Measurements from ENCODE around the gene DPF3.

Gene DPF3

DNA sequence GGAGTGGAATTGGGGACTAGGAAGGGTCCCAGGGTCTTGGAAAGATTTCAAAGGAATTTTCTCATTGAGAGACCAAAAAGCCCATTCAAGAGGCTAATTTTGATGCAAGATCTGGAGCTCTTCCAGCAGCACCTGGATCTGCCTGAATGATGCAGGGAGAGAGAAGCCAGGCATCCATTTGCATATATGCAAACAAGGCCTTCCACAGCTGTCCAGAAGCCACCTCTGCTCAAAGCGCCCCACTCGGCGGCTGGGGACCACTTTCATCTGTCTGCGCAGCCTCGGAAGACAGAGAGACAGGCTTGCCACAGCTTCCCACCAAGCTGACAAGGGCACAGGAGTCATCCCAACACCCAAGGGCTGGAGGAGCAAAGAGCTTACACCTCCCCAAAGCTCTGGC lies 295.6 kb downstream of the DPF3 start:
- TF ChIP-seq, protein P1, sequence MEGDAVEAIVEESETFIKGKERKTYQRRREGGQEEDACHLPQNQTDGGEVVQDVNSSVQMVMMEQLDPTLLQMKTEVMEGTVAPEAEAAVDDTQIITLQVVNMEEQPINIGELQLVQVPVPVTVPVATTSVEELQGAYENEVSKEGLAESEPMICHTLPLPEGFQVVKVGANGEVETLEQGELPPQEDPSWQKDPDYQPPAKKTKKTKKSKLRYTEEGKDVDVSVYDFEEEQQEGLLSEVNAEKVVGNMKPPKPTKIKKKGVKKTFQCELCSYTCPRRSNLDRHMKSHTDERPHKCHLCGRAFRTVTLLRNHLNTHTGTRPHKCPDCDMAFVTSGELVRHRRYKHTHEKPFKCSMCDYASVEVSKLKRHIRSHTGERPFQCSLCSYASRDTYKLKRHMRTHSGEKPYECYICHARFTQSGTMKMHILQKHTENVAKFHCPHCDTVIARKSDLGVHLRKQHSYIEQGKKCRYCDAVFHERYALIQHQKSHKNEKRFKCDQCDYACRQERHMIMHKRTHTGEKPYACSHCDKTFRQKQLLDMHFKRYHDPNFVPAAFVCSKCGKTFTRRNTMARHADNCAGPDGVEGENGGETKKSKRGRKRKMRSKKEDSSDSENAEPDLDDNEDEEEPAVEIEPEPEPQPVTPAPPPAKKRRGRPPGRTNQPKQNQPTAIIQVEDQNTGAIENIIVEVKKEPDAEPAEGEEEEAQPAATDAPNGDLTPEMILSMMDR (IDR thresholded peaks at IDR 0.05), result no peak

DNA sequence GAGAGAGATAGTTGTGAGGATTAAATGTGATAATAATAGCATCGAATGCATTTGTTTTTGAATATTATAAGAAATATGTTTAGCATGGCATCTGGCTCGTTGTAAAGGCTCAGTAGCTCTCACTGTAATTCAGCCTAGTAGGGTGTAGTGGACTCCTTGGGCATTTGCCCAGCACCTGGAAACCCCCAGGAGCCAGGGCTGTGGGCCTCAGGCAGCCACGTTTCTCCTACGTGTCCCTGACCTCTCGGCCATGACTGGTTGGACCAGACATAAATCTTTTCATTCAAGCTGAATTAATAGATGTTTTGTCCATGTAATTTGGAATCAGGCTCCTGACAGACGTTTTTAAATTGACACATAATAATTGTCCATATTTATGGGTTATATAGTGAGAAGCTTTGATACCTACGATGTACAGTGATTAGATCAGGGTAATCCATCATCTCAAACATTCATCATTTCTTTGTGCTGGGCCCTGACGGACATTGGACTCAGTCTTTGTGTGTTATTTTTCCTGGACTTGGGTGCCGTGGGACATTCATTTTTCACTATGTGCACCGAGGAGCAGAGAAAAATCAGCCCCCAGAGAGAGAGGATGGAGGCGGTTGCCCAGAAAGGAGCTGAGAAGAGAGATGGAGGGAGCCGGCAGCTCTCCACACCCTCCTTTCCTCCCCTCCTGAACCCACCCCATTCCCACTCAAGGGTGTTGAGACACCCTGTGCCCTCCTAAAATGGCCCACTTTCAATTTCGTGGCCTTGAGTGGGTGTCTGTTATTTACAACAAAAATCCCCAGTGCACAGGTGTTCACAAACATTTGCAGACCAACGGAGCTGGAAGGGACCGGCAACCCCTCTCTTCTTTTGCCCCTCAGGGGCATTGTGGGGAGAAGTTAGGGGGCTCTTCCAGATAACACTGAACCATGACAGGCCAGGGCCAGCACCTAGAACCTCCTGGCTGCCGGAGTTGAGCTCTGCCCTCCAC lies 296.4 kb downstream of the DPF3 start:
- TF ChIP-seq, protein P1 (IDR thresholded peaks at IDR 0.05), result no peak

DNA sequence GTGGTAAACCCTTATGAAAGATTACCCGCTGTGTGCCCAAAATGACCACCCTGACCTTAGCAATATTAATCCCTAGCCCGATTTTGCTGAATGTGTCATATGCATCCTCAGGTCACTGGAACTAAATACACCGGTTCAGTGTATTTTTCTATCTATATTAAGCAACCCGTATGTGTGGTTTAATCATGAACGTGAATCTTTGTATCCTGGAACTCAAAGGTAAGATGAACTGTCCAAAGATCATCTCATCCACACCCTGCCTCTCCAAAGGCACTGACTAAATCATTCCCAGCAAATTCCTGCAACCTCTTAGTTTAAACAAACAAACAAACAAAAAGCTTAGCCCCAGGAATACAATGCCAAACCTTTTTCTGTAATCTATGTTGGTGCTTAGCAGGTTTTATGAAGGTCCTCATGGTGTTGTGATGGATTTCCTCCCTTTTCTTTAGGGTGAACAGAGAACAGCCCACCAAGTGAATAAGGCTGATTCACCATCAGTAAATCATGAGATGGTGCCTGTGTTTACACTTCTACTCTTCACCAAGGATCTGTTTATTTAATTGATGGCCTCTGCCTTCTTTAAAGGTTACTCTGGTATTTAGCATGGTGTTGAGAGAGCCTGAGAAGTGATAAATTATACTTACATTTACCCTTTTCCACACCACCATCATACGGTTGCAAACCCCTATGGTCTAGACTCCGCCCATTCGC lies 298.6 kb downstream of the DPF3 start:
- TF ChIP-seq, protein P1 (IDR thresholded peaks at IDR 0.05), result no peak

DNA sequence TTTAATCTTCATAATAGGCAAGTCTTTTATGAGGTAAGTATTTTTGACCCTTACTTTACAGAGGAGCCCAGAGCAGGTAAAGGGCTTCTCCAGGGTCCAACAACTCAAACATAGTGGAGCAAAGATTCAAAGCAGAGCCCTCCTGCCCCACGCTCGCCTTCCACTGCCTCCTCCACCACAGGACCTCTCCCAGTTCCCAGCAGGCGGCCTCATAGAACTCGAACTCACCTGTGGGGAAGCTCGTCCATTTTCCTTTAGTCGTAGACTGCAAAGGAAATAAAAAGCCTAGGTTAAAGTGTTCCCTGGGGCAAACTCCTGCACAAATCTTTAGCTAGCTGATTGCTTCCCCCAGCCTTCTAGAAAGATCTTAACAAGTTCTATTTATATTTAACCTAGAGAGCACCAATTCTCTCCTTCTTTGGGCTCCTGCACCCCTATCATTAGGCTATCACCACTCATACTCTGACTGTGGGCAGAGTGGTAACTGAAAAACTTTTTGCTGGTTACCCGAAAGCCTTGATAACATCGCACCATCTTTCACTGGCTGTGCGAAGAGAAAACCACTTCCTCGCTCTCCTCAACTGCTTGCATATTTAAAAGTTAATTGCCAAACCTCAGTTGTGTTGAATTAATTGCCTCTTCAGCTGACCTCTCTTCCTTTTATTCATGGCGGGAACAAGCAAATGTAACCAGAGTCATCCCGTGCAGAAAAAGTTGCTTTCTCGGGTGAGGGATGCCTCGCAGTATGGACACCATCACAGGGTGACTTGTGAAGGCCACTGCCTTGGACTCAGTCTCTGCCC lies 299.6 kb downstream of the DPF3 start:
- TF ChIP-seq, protein P1 (IDR thresholded peaks at IDR 0.05), result no peak

DNA sequence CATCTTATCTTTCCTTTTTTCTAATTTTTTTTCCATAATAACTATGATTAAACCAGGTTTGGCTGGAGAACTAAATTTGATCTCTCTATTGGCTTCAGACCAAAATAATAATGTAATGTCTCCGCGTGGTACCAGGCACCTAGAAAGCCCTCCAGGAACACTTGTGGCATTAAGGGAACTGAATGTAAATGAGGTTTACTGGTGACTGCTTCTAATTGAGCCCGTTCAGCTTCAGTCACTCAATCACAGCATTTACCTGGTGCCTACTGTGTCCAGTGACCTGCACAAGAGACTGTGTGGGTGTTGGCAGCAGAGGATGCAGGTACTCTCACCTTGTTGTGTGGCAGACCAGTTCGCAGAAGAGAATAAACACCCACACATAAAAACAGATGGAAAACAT lies 302.5 kb downstream of the DPF3 start:
- TF ChIP-seq, protein P1 (IDR thresholded peaks at IDR 0.05), result no peak

DNA sequence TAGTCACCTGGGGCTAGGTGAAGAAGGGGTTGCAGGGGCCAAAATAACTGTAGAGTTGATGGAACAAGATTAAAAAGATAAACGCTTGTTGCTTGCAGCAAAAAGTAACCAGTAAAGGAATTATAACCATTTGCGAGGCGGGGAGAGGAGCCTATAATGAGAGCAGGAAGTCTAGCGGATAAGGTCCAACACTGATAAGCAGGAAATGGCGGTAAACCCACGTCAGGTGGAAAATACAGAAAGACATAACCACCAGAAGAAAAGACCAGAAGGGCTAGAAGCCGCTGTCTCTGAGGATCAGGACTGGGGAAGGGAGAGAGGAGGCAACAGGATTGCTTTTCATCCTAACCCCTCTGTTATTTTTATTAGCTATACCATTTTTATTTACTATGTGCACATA lies 303.3 kb downstream of the DPF3 start:
- TF ChIP-seq, protein P1 (IDR thresholded peaks at IDR 0.05), result no peak

DNA sequence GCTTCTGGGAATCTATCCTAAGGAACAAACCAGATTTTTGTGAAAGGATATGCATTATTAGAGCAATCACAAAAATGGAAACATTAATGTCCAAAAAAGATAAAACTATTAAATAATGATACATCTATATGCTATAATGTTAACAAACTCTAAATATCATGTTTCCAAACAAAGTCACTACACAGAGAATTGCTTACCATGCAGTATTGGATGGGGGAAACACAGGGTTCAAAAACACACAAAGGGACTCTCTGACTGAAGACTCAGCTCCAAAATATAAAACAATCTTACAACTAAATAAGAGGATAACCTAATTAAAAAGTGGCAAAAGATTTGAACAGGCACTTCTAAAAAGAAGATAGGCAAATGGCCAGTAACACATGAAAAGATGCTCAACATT lies 304.2 kb downstream of the DPF3 start:
- TF ChIP-seq, protein P1 (IDR thresholded peaks at IDR 0.05), result no peak

Data from LNCAP (cell line).